H1 (cell line): ENCODE data around the gene TBX4. TPM values are rescaled to one million over a fixed set of nuclear protein-coding genes. Genes with fewer than 3 reads are reported as not detected.

Experiments
- EZH2 ChIP-seq: fragments of 200-600 bp; sonication (generic); IDR thresholded peaks from 2 replicates; pipeline ENCODE4 v1.7.1; 2012; ENCODE audit warnings: low read depth, mild to moderate bottlenecking, moderate library complexity, low read length, inconsistent platforms; ENCODE audit not compliant: severe bottlenecking
- RNF2 ChIP-seq: fragments of 200-900, 300-1000 bp; sonication (generic); IDR thresholded peaks from 2 replicates; pipeline ENCODE4 v1.7.1; 2016; ENCODE audit warnings: borderline replicate concordance, low read depth, mild to moderate bottlenecking, antibody characterized with exemption, low read length; ENCODE audit not compliant: poor library complexity, severe bottlenecking; ENCODE audit errors: missing control alignments
- USF2 ChIP-seq: IDR thresholded peaks from 2 replicates; pipeline ENCODE4 v1.6.1; 2011; ENCODE audit warnings: low read length, improper control_type of control experiment
- polyA plus RNA-seq, 7 experiments: library from polyadenylated mRNA; depleted of rRNA in 3 of 7; stranded (reverse) in 5 of 7; unstranded in 2 of 7; fragments of >200 nt in 5 of 7; fragments of 200-250 nt in 2 of 7; gene quantifications; 1 replicate in 5 of 7; 2 replicates in 1 of 7; 4 replicates in 1 of 7; pipeline versions ENCODE4 v1.2.1 to v1.2.3, GENCODE V29; 2011 to 2013; ENCODE audit warnings: missing spikeins in 2 of 7, mixed read lengths in 2 of 7
- total RNA-seq: library from RNA; stranded (reverse); fragmentation: NEBNext Ultra II Directional; extraction: Animal tissue kit (Norgen Biotek cat#: 25700); gene quantifications from 2 replicates; pipeline ENCODE4 v1.2.1, GENCODE V29; 2021
- TF ChIP-seq, protein P1 (sequence below), 3 experiments: IDR thresholded peaks; 1 replicate in 2 of 3; 2 replicates in 1 of 3; pipeline versions ENCODE4 v1.5.1 to v1.6.1; 2011; ENCODE audit warnings: low read length in 3 of 3, mild to moderate bottlenecking in 3 of 3, inconsistent platforms in 2 of 3, low read depth in 1 of 3, moderate library complexity in 1 of 3; ENCODE audit not compliant: insufficient read depth in 1 of 3; ENCODE audit errors: control extremely low read depth in 1 of 3

Gene TBX4
- total and polyA plus RNA-seq, 2 of the 8 experiments (the other 6 are each of a cell fraction or from before 2014, with no cell fraction given): 0.02 TPM; not detected in 1

DNA sequence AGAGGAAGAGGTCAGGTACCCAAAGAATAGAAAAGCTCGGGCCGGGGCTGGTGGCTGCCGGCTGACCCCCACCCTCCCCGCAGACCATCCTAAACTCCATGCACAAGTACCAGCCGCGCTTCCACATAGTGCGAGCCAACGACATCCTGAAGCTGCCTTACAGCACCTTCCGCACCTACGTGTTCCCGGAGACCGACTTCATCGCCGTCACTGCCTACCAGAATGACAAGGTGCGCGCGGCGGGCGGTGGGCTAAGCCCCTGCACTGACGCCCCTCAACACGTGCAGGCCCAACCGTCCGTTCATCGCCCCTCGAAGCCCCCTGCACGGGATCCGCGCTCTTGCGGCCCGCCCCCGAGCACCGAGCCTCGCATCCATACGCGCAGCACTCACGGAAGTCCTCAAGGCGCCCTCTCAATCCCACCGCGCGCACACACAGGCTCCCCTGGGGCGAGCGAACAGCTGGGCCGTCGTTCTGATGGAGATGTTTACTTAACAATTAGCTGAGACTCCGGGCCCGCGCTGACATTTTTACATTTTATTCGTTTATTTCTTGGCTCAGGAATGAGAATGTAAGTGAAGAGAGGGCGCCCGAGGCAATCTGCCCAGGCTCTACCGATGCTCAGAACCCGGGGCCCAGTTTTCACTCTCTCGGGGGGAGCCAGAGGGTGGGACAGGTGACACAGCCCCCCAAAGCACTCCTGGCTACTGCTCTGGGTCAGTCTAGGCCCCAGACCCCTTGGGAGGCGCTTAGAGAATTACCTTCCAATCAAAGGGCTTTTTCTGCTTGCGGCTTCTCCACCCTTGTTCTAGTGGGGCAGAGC, 49.0 kb upstream of the TBX4 start (continued):
- peak; percentile 71 for TF ChIP-seq RNF2
- TF ChIP-seq, protein P1, sequence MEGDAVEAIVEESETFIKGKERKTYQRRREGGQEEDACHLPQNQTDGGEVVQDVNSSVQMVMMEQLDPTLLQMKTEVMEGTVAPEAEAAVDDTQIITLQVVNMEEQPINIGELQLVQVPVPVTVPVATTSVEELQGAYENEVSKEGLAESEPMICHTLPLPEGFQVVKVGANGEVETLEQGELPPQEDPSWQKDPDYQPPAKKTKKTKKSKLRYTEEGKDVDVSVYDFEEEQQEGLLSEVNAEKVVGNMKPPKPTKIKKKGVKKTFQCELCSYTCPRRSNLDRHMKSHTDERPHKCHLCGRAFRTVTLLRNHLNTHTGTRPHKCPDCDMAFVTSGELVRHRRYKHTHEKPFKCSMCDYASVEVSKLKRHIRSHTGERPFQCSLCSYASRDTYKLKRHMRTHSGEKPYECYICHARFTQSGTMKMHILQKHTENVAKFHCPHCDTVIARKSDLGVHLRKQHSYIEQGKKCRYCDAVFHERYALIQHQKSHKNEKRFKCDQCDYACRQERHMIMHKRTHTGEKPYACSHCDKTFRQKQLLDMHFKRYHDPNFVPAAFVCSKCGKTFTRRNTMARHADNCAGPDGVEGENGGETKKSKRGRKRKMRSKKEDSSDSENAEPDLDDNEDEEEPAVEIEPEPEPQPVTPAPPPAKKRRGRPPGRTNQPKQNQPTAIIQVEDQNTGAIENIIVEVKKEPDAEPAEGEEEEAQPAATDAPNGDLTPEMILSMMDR (IDR thresholded peaks at IDR 0.05; ENCODE audit: control extremely low read depth in 1 of 3, insufficient read depth in 1 of 3, low read depth in 1 of 3, low read length in 3 of 3): no peak
- peak; percentile 19 for TF ChIP-seq EZH2
- TF ChIP-seq USF2: no peak
